ENCODE measurements around the gene HMGCS1.
"Not testable (repeated sequence)": the region's sequence is repeated elsewhere in the genome, so short reads cannot be mapped to it uniquely, and the experiment has no call there.

The HMGCS1 gene

GRCh38 chr5:43336159-43336558, 22.9 kb upstream of the HMGCS1 start:
- DNase-seq (ENCODE audit: insufficient read length) (no peak), FAIRE-seq (no peak)
- TF ChIP-seq POLR2A (IDR thresholded peaks at IDR 0.05; ENCODE audit: low read depth, low read length) (no peak), POLR2AphosphoS5 (IDR thresholded peaks at IDR 0.05; ENCODE audit: low read depth, low read length) (no peak)

GRCh38 chr5:43335681-43336080, 22.5 kb upstream of the HMGCS1 start:
- FAIRE-seq: no peak
- DNase-seq (ENCODE audit: insufficient read length): no peak
- TF ChIP-seq POLR2A (IDR thresholded peaks at IDR 0.05; ENCODE audit: low read depth, low read length) (no peak), POLR2AphosphoS5 (IDR thresholded peaks at IDR 0.05; ENCODE audit: low read depth, low read length) (no peak), TAF1 (IDR thresholded peaks at IDR 0.05; ENCODE audit: borderline replicate concordance, low read depth, low read length) (no peak)

GRCh38 chr5:43332401-43332800, 19.2 kb upstream of the HMGCS1 start:
- no peak for TF ChIP-seq POLR2A (IDR thresholded peaks at IDR 0.05; ENCODE audit: low read depth, low read length)
- no peak for TF ChIP-seq TAF1 (IDR thresholded peaks at IDR 0.05; ENCODE audit: borderline replicate concordance, low read depth, low read length)
- no peak for TF ChIP-seq POLR2AphosphoS5 (IDR thresholded peaks at IDR 0.05; ENCODE audit: low read depth, low read length)
- DNase-seq (ENCODE audit: insufficient read length) (no peak), FAIRE-seq (no peak)

- FAIRE-seq; DNase-seq (ENCODE audit: insufficient read length): not testable (repeated sequence)
These were observed 12.4 kb upstream of the HMGCS1 start for GRCh38 chr5:43325624-43326023.

GRCh38 chr5:43323488-43323887, 10.3 kb upstream of the HMGCS1 start:
- not testable (repeated sequence) for DNase-seq (ENCODE audit: insufficient read length); FAIRE-seq

- FAIRE-seq (no peak), DNase-seq (ENCODE audit: insufficient read length) (no peak)
- TF ChIP-seq TAF1 (IDR thresholded peaks at IDR 0.05; ENCODE audit: borderline replicate concordance, low read depth, low read length): no peak
- TF ChIP-seq POLR2A (IDR thresholded peaks at IDR 0.05; ENCODE audit: low read depth, low read length): no peak
- TF ChIP-seq POLR2AphosphoS5 (IDR thresholded peaks at IDR 0.05; ENCODE audit: low read depth, low read length): no peak
These were observed 7.6 kb upstream of the HMGCS1 start for GRCh38 chr5:43320846-43321245.

- DNase-seq (ENCODE audit: insufficient read length) (no peak), FAIRE-seq (no peak)
- TF ChIP-seq POLR2AphosphoS5 (IDR thresholded peaks at IDR 0.05; ENCODE audit: low read depth, low read length): no peak
- TF ChIP-seq POLR2A (IDR thresholded peaks at IDR 0.05; ENCODE audit: low read depth, low read length): no peak
- TF ChIP-seq TAF1 (IDR thresholded peaks at IDR 0.05; ENCODE audit: borderline replicate concordance, low read depth, low read length): no peak
These were observed 3.2 kb upstream of the HMGCS1 start for GRCh38 chr5:43316421-43316820.

- FAIRE-seq (no peak), DNase-seq (ENCODE audit: insufficient read length) (no peak)
- TF ChIP-seq POLR2A (IDR thresholded peaks at IDR 0.05; ENCODE audit: low read depth, low read length) (no peak), POLR2AphosphoS5 (IDR thresholded peaks at IDR 0.05; ENCODE audit: low read depth, low read length) (no peak), TAF1 (IDR thresholded peaks at IDR 0.05; ENCODE audit: borderline replicate concordance, low read depth, low read length) (no peak)
These were observed 2.5 kb upstream of the HMGCS1 start for GRCh38 chr5:43315682-43316081.

- no peak for TF ChIP-seq POLR2A (IDR thresholded peaks at IDR 0.05; ENCODE audit: low read depth, low read length)
- TF ChIP-seq TAF1 (IDR thresholded peaks at IDR 0.05; ENCODE audit: borderline replicate concordance, low read depth, low read length): no peak
- TF ChIP-seq POLR2AphosphoS5 (IDR thresholded peaks at IDR 0.05; ENCODE audit: low read depth, low read length): no peak
- FAIRE-seq (peak; percentile 5), DNase-seq (ENCODE audit: insufficient read length) (no peak)
These were observed 2.1 kb upstream of the HMGCS1 start for GRCh38 chr5:43315263-43315662.

- TF ChIP-seq TAF1 (IDR thresholded peaks at IDR 0.05; ENCODE audit: borderline replicate concordance, low read depth, low read length) (no peak), POLR2A (IDR thresholded peaks at IDR 0.05; ENCODE audit: low read depth, low read length) (no peak), POLR2AphosphoS5 (IDR thresholded peaks at IDR 0.05; ENCODE audit: low read depth, low read length) (no peak)
- DNase-seq (ENCODE audit: insufficient read length) (no peak), FAIRE-seq (no peak)
These were observed 1.5 kb upstream of the HMGCS1 start for GRCh38 chr5:43314724-43315123.

GRCh38 chr5:43313854-43314457, 744 bp upstream of the HMGCS1 start:
- TF ChIP-seq TAF1 (IDR thresholded peaks at IDR 0.05; ENCODE audit: borderline replicate concordance, low read depth, low read length): no peak
- TF ChIP-seq POLR2AphosphoS5 (IDR thresholded peaks at IDR 0.05; ENCODE audit: low read depth, low read length): no peak
- TF ChIP-seq POLR2A (IDR thresholded peaks at IDR 0.05; ENCODE audit: low read depth, low read length): no peak
- FAIRE-seq: peak; percentile 24

GRCh38 chr5:43312699-43313034, 545 bp downstream of the HMGCS1 start:
- no peak for FAIRE-seq

More at GRCh38 chr5:43313854-43314457, 744 bp upstream of the HMGCS1 start:
- DNase-seq (ENCODE audit: insufficient read length): no peak

GRCh38 chr5:43312076-43312661, 1.0 kb downstream of the HMGCS1 start:
- FAIRE-seq (no peak), DNase-seq (ENCODE audit: insufficient read length) (no peak)
- TF ChIP-seq POLR2AphosphoS5 (IDR thresholded peaks at IDR 0.05; ENCODE audit: low read depth, low read length): no peak
- no peak for TF ChIP-seq TAF1 (IDR thresholded peaks at IDR 0.05; ENCODE audit: borderline replicate concordance, low read depth, low read length)
- no peak for TF ChIP-seq POLR2A (IDR thresholded peaks at IDR 0.05; ENCODE audit: low read depth, low read length)

More at GRCh38 chr5:43312699-43313034, 545 bp downstream of the HMGCS1 start:
- DNase-seq (ENCODE audit: insufficient read length): no peak
- TF ChIP-seq POLR2AphosphoS5 (IDR thresholded peaks at IDR 0.05; ENCODE audit: low read depth, low read length): no peak
- no peak for TF ChIP-seq POLR2A (IDR thresholded peaks at IDR 0.05; ENCODE audit: low read depth, low read length)
- no peak for TF ChIP-seq TAF1 (IDR thresholded peaks at IDR 0.05; ENCODE audit: borderline replicate concordance, low read depth, low read length)

Data from GM12892 (cell line).